A549 (cell line): Measurements from ENCODE around the gene CACNA1C. TPM values are rescaled to one million over a fixed set of nuclear protein-coding genes. Genes with fewer than 3 reads are reported as not detected.

Source experiments
- ATAC-seq, 2 experiments: fragments of 200-7000 bp in 1 of 2; fragments of >200 bp in 1 of 2; cut with Nextera tagmentation in 1 of 2; cut with Tn5 transposase in 1 of 2; 3 replicates each; pipeline versions ENCODE4 v1.8.0 to v1.9.1; 2018 to 2020; ENCODE audit warnings: mild to moderate bottlenecking in 1 of 2, moderate library complexity in 1 of 2
- CTCF ChIA-PET: fragments of 300-600 bp; sonication (Branson Sonifier 250); formaldehyde crosslinking; extraction: SDS; loops from one replicate; lab custom pipeline; 2021; ENCODE audit warnings: antibody characterized with exemption, inconsistent platforms; lab: Yijun Ruan, JAX
- POLR2A ChIA-PET: fragments of 350-600 bp; formaldehyde crosslinking; extraction: SDS; loops from one replicate; lab custom pipeline; 2021; ENCODE audit warnings: antibody characterized with exemption, inconsistent platforms; lab: Yijun Ruan, JAX
- DNase-seq, 2 experiments: peaks; one replicate each; pipeline versions ENCODE4 v3.0.0 to v3.0.0-alpha.2; 2011 to 2016; ENCODE audit warnings: low read depth in 1 of 2, low spot score in 1 of 2
- FAIRE-seq: peaks from 2 replicates; lab custom pipeline; 2011; peaks lifted over from hg19 to GRCh38; lab: Jason Lieb, UNC
- H3K27ac ChIP-seq, 2 experiments: fragments of >200 bp; sonication (Bioruptor Twin); formaldehyde crosslinking; 3 replicates each; pipeline ENCODE4 v1.5.1; 2016 to 2017
- H3K4me1 ChIP-seq: fragments of >200 bp; sonication (Bioruptor Twin); formaldehyde crosslinking; 3 replicates; pipeline ENCODE4 v1.6.1; 2016
- H3K4me2 ChIP-seq: fragments of >200 bp; sonication (Bioruptor Twin); formaldehyde crosslinking; 3 replicates; pipeline ENCODE4 v1.6.1; 2016
- H3K4me3 ChIP-seq: fragments of >200 bp; sonication (Bioruptor Twin); formaldehyde crosslinking; 3 replicates; pipeline ENCODE4 v1.5.1; 2016
- H3K9me3 ChIP-seq: fragments of >200 bp; sonication (Bioruptor Twin); formaldehyde crosslinking; 3 replicates; pipeline ENCODE4 v1.6.1; 2016
- ATOH8 ChIP-seq: fragments of 250-450 bp; sonication (Bioruptor Pico); IDR thresholded peaks from 2 replicates; pipeline ENCODE4 v1.5.0; 2020; ENCODE audit warnings: low read depth, mild to moderate bottlenecking, moderate library complexity
- BCL3 ChIP-seq: fragments of >200 bp; sonication (Bioruptor Twin); formaldehyde crosslinking; IDR thresholded peaks from 3 replicates; pipeline ENCODE4 v1.6.1; 2016
- EHF ChIP-seq: fragments of 250-450 bp; sonication (Bioruptor Pico); IDR thresholded peaks from 2 replicates; pipeline ENCODE4 v1.5.0; 2020; ENCODE audit warnings: mild to moderate bottlenecking
- EP300 ChIP-seq, 2 experiments: fragments of >200 bp; sonication (Bioruptor Twin); formaldehyde crosslinking; IDR thresholded peaks; 2 replicates in 1 of 2; 3 replicates in 1 of 2; pipeline ENCODE4 v1.6.1; 2016 to 2017
- FOXS1 ChIP-seq: fragments of 250-450 bp; sonication (Bioruptor Pico); IDR thresholded peaks from 2 replicates; pipeline ENCODE4 v1.5.0; 2020; ENCODE audit warnings: mild to moderate bottlenecking, moderate library complexity
- HES2 ChIP-seq: fragments of >200 bp; sonication (Bioruptor Twin); formaldehyde crosslinking; IDR thresholded peaks from 2 replicates; pipeline ENCODE4 v1.6.1; 2016
- HEYL ChIP-seq: fragments of 250-450 bp; sonication (Bioruptor Pico); IDR thresholded peaks from 2 replicates; pipeline ENCODE4 v1.8.0; 2021; ENCODE audit warnings: mild to moderate bottlenecking, moderate library complexity
- HOXB5 ChIP-seq: fragments of 250-450 bp; sonication (Bioruptor Pico); IDR thresholded peaks from 2 replicates; pipeline ENCODE4 v1.5.0; 2020; ENCODE audit warnings: mild to moderate bottlenecking, moderate library complexity
- JUNB ChIP-seq: fragments of >200 bp; sonication (Bioruptor Twin); formaldehyde crosslinking; IDR thresholded peaks from 2 replicates; pipeline ENCODE4 v1.6.1; 2016
- KDM5A ChIP-seq: fragments of 200-600 bp; sonication (generic); IDR thresholded peaks from 2 replicates; pipeline ENCODE4 v1.6.1; 2016; ENCODE audit warnings: antibody characterized with exemption, mild to moderate bottlenecking
- MAZ ChIP-seq: fragments of 150-350 bp; IDR thresholded peaks from 2 replicates; pipeline ENCODE4 v1.6.1; 2014; ENCODE audit warnings: antibody characterized with exemption, low read depth, low read length, borderline replicate concordance
- MYC ChIP-seq: IDR thresholded peaks from 2 replicates; pipeline ENCODE4 v1.6.1; 2012; ENCODE audit warnings: mild to moderate bottlenecking, inconsistent platforms, low read length, improper control_type of control experiment, borderline replicate concordance
- NFE2L2 ChIP-seq: fragments of 150-350 bp; conservative IDR thresholded peaks from 2 replicates; pipeline ENCODE4 v1.6.1; 2014; ENCODE audit warnings: low read length
- NR3C1 ChIP-seq: fragments of >200 bp; sonication (Bioruptor Twin); formaldehyde crosslinking; IDR thresholded peaks from 3 replicates; pipeline ENCODE4 v1.6.1; 2017
- PHF8 ChIP-seq: fragments of 200-600 bp; sonication (generic); IDR thresholded peaks from 2 replicates; pipeline ENCODE4 v1.6.1; 2016; ENCODE audit warnings: low read depth, mild to moderate bottlenecking, antibody characterized with exemption, moderate library complexity, borderline replicate concordance
- POLR2AphosphoS2 ChIP-seq: conservative IDR thresholded peaks from 2 replicates; pipeline ENCODE4 v1.6.1; 2012; ENCODE audit warnings: low read length, improper control_type of control experiment, inconsistent platforms
- RARB ChIP-seq: fragments of 250-450 bp; sonication (Bioruptor Pico); IDR thresholded peaks from 2 replicates; pipeline ENCODE4 v1.8.0; 2021; ENCODE audit warnings: mild to moderate bottlenecking, moderate library complexity
- SMC3 ChIP-seq: fragments of >200 bp; sonication (Bioruptor Twin); formaldehyde crosslinking; IDR thresholded peaks from 3 replicates; pipeline ENCODE4 v1.6.1; 2018; ENCODE audit warnings: inconsistent platforms
- ZC3H11A ChIP-seq: fragments of 450-650 bp; IDR thresholded peaks from 2 replicates; pipeline ENCODE4 v1.6.1; 2014; ENCODE audit warnings: antibody characterized with exemption, mild to moderate bottlenecking
- ZNF302 ChIP-seq: fragments of 250-450 bp; sonication (Bioruptor Pico); IDR thresholded peaks from 2 replicates; pipeline ENCODE4 v1.9.0; 2021; ENCODE audit warnings: inconsistent platforms, mild to moderate bottlenecking, moderate library complexity
- ZSCAN20 ChIP-seq: fragments of 250-450 bp; sonication (Bioruptor Pico); IDR thresholded peaks from 2 replicates; pipeline ENCODE4 v1.8.0; 2022; ENCODE audit warnings: mild to moderate bottlenecking, moderate library complexity
- WGBS: methylation state at CpG from one replicate; pipeline ENCODE4 v1.1.6; 2017; ENCODE audit errors: missing lambda C conversion rate; 5-methylcytosine and 5-hydroxymethylcytosine counted together
- polyA plus RNA-seq, 4 experiments: library from polyadenylated mRNA; depleted of rRNA in 3 of 4; stranded (reverse); fragments of >200 nt; fragmentation: RNase III in 1 of 4; extraction: RNeasy Plus Mini Kit Qiagen cat#74134 plus additional on column Dnase treatment in 1 of 4; gene quantifications; 2 replicates in 3 of 4; 3 replicates in 1 of 4; pipeline ENCODE4 v1.2.3, GENCODE V29; 2011 to 2017
- TF ChIP-seq, protein P1 (sequence below): IDR thresholded peaks from 2 replicates; pipeline ENCODE4 v1.6.1; 2012
- TF ChIP-seq, protein P2 (sequence below): fragments of 250-450 bp; sonication (Bioruptor Pico); IDR thresholded peaks from 2 replicates; pipeline ENCODE4 v1.5.0; 2021; ENCODE audit warnings: mild to moderate bottlenecking, moderate library complexity, borderline replicate concordance

Gene CACNA1C
- polyA plus RNA-seq, 2 of the 4 experiments (the other 2 are of a cell fraction), result not detected

DNA sequence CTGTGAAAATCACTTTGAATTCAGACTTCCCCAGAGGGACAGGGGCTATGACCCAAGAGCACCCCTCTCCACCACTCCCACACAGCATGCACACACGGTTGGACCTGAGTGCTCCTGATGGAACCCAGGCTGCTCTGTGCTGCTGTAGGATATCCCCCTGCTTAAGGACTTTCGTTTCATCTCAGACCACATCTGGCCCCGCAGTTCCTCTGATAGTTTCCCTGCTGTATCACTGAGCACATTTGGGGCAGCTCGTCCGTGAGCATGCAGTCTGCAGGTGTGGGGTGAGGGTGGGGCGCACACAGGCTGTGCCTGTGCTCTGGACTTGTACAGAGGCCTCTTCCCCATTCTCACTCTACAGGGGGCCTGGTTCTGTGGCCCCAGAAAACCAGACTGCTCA, 396.8 kb downstream of the CACNA1C start:
- TF ChIP-seq MAZ, result no peak
- no peak for TF ChIP-seq ZC3H11A
- no peak for TF ChIP-seq BCL3
- TF ChIP-seq KDM5A, result no peak
- TF ChIP-seq MYC, result no peak
- no peak for TF ChIP-seq EP300 (IDR thresholded peaks at IDR 0.05)
- no peak for TF ChIP-seq SMC3
- no peak for TF ChIP-seq HOXB5 (CRISPR knock-in tag)
- no peak overlapping the region for H3K27ac ChIP-seq
- no peaks in the 10 kb centered on the region for H3K9me3 ChIP-seq
- no peak overlapping the region for H3K4me2 ChIP-seq
- ATAC-seq (no peak), FAIRE-seq (no peak), DNase-seq (no peak)
- POLR2A ChIA-PET, result no interaction called here
- no peak overlapping the region for H3K4me3 ChIP-seq
- no peaks in the 10 kb centered on the region for H3K4me1 ChIP-seq
- CTCF ChIA-PET, result no interaction called here
- WGBS, result 6% methylated on average over 6 of the region's 6 CpGs

- H3K9me3 ChIP-seq, result no peaks in the 10 kb centered on the region
- no peak for ATAC-seq
- CTCF ChIA-PET, result no interaction called here
- FAIRE-seq, result no peak
- no peak overlapping the region for H3K4me2 ChIP-seq
- 33% methylated on average over 9 of the region's 9 CpGs for WGBS
- no peak for TF ChIP-seq ZNF302 (CRISPR knock-in tag)
- TF ChIP-seq SMC3, result no peak
- no peak for TF ChIP-seq MAZ
- TF ChIP-seq NR3C1, result no peak
- TF ChIP-seq HEYL (CRISPR knock-in tag), result no peak
- no peak for TF ChIP-seq PHF8
- no peak for TF ChIP-seq FOXS1
- TF ChIP-seq, protein P1, sequence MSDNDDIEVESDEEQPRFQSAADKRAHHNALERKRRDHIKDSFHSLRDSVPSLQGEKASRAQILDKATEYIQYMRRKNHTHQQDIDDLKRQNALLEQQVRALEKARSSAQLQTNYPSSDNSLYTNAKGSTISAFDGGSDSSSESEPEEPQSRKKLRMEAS, result no peak
- TF ChIP-seq RARB (CRISPR knock-in tag), result no peak
- no peak for TF ChIP-seq ZSCAN20 (CRISPR knock-in tag)
- no peak for TF ChIP-seq JUNB
- no peak for TF ChIP-seq EHF
- TF ChIP-seq HOXB5 (CRISPR knock-in tag), result no peak
- TF ChIP-seq HES2, result no peak
- DNase-seq, result no peak
- no peaks in the 10 kb centered on the region for H3K4me1 ChIP-seq
- POLR2A ChIA-PET, result no interaction called here
- no peak overlapping the region for H3K27ac ChIP-seq
- no peak overlapping the region for H3K4me3 ChIP-seq
Observed at GRCh38 chr12:2450553-2450952, 397.8 kb downstream of the CACNA1C start.

DNA sequence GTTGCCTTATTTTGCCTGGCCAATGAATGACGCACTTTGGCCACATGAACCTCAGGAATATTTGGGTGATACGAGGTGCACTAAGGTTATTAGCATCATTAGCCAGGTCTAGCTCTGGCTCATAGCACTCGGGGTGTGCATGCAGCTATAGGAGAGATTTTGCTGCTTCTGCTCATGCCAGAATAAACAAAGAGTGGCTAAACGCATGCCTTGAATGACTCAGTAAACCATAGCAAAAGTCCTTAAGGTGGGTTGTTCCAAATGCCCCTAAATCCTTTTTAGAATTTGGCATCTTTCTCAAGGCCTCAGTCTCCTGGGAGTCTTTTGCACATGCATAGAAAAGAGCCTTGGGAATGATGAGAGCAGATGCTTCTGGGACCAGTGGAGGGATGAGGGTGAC, 398.2 kb downstream of the CACNA1C start:
- ATAC-seq (no peak), DNase-seq (no peak), FAIRE-seq (no peak)
- Histone ChIP-seq H3K27ac (no peak overlapping the region), H3K4me1 (no peaks in the 10 kb centered on the region), H3K4me2 (no peak overlapping the region), H3K9me3 (no peaks in the 10 kb centered on the region), H3K4me3 (no peak overlapping the region)
- ChIA-PET POLR2A (no interaction called here), CTCF (no interaction called here)
- WGBS, result 19% methylated on average over 4 of the region's 4 CpGs
- TF ChIP-seq POLR2AphosphoS2 (no peak), PHF8 (no peak), JUNB (no peak), ATOH8 (CRISPR knock-in tag) (no peak), ZNF302 (CRISPR knock-in tag) (no peak), NFE2L2 (no peak)
- TF ChIP-seq, protein P2, sequence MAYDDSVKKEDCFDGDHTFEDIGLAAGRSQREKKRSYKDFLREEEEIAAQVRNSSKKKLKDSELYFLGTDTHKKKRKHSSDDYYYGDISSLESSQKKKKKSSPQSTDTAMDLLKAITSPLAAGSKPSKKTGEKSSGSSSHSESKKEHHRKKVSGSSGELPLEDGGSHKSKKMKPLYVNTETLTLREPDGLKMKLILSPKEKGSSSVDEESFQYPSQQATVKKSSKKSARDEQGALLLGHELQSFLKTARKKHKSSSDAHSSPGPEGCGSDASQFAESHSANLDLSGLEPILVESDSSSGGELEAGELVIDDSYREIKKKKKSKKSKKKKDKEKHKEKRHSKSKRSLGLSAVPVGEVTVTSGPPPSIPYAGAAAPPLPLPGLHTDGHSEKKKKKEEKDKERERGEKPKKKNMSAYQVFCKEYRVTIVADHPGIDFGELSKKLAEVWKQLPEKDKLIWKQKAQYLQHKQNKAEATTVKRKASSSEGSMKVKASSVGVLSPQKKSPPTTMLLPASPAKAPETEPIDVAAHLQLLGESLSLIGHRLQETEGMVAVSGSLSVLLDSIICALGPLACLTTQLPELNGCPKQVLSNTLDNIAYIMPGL, result no peak
